GM23248 (cell line): ENCODE measurements around the gene FOXD4L3.
"Not testable (repeated sequence)": the region's sequence is repeated elsewhere in the genome, so short reads cannot be mapped to it uniquely, and the experiment has no call there.

Source experiments
- EZH2 ChIP-seq: fragments of 200-600 bp; sonication (generic); IDR thresholded peaks from 2 replicates; pipeline ENCODE4 v1.6.1; 2018; ENCODE audit warnings: antibody characterized with exemption, mild to moderate bottlenecking; ENCODE audit not compliant: insufficient read depth, poor library complexity, severe bottlenecking
- EZH2phosphoT487 ChIP-seq: fragments of 200-600 bp; sonication (generic); IDR thresholded peaks from 2 replicates; pipeline ENCODE4 v1.6.1; 2018; ENCODE audit warnings: antibody characterized with exemption, moderate library complexity, mild to moderate bottlenecking, low read depth; ENCODE audit not compliant: insufficient read depth

DNA sequence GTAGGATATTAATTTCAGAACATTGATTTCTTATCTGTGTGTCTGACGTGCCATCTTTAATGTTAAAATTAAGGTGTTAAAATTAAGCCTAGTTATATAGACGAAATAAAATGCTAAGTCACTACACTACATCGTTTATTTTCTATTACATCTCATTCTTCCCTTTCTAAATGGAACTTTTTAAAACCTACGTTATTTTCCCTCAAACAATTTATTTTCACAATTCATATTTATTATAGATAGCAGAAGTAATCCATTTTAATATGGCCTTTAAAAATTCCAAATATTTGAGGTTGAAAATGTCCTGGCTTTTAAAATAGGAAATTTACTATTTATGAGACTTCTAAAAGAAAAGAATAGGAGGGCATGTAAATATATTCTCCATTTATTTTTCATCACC, 2.1 kb downstream of the FOXD4L3 start:
- not testable (repeated sequence) for TF ChIP-seq EZH2, EZH2phosphoT487
